ENCODE measurements around the gene H2BK1.

Gene H2BK1

DNA sequence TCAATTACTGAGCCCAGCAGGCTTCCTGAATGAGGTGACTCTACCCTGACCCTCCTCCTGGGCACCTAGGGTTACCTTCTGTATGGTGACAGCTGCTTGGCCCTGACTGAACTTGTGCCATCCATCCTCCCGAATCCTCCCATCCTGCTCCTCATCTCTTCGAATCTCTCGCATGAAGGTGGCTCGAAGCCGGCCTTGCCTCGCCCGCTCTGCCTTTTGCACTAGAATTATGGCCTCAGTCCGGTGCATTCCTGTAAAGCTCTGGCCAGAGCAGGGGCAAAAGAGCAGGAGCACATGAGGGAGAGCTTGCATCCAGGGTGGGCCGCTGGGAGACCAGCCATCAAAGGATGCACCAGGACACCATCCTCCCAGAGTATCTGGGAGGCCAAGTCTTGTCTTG, 7.5 kb downstream of the H2BK1 start:
- no peak for ATAC-seq (ENCODE audit: insufficient read depth, low read depth)

DNA sequence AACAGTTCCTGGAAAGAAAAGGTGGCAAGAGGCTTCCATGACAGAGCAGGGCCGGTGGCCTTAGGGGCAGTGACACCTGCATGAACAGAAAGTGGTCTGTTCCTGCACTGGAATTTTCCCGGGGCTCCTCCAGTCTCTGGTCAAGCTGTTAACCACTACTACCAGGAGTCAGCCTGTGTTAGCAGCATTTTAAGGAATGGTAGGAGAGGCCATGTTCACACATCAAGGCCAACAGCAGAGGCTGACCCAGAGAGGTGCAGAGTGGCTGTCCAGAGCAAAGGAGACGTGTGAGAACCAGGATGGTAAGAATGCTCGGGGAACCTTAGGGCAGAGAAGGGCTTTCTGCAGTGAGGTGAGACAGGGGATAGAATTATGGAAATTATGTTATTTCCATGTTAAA, 8.5 kb downstream of the H2BK1 start:
- Histone ChIP-seq H3K27me3 (ENCODE audit: insufficient read depth, low read length, poor library complexity) (peaks cover 32% of the 10 kb centered on the region), H2AFZ (ENCODE audit: low read depth, low read length) (no peak overlapping the region), H4K20me1 (ENCODE audit: insufficient read depth, low read length) (peaks cover 5% of the 10 kb centered on the region; the same call in 1 of the 2 replicates), H3K79me2 (ENCODE audit: insufficient read depth, low read length) (no peaks in the 10 kb centered on the region), H3K4me1 (ENCODE audit: insufficient read depth, low read length) (no peaks in the 10 kb centered on the region), H3K9me3 (ENCODE audit: insufficient read depth, low read length, severe bottlenecking) (no peaks in the 10 kb centered on the region), H3K36me3 (ENCODE audit: insufficient read depth, low read length) (no peaks in the 10 kb centered on the region), H3K4me2 (ENCODE audit: insufficient read depth, low read length) (no peak overlapping the region), H3K9ac (ENCODE audit: low read depth, low read length) (no peak overlapping the region), H3K4me3 (ENCODE audit: low read depth in 1 of 2, low read length in 2 of 2) (no peak overlapping the region), H3K27ac (ENCODE audit: low read length) (no peak overlapping the region)
- no peak for ATAC-seq (ENCODE audit: insufficient read depth, low read depth)
- TF ChIP-seq CTCF (IDR thresholded peaks at IDR 0.05; ENCODE audit: borderline replicate concordance, extremely low read depth, low read length, poor library complexity, severe bottlenecking) (no peak), EZH2 (IDR thresholded peaks at IDR 0.05; ENCODE audit: borderline replicate concordance, low read depth, low read length, severe bottlenecking) (no peak)
- no peak for DNase-seq

More for the DNA sequence above, 7.5 kb downstream of the H2BK1 start:
- Histone ChIP-seq H3K27me3 (ENCODE audit: insufficient read depth, low read length, poor library complexity) (peaks cover 28% of the 10 kb centered on the region), H3K36me3 (ENCODE audit: insufficient read depth, low read length) (no peaks in the 10 kb centered on the region), H2AFZ (ENCODE audit: low read depth, low read length) (no peak overlapping the region), H3K4me1 (ENCODE audit: insufficient read depth, low read length) (no peaks in the 10 kb centered on the region), H3K4me2 (ENCODE audit: insufficient read depth, low read length) (no peak overlapping the region), H3K9me3 (ENCODE audit: insufficient read depth, low read length, severe bottlenecking) (no peaks in the 10 kb centered on the region), H3K4me3 (ENCODE audit: low read depth in 1 of 2, low read length in 2 of 2) (no peak overlapping the region), H3K27ac (ENCODE audit: low read length) (no peak overlapping the region), H3K79me2 (ENCODE audit: insufficient read depth, low read length) (no peaks in the 10 kb centered on the region), H4K20me1 (ENCODE audit: insufficient read depth, low read length) (peaks cover 5% of the 10 kb centered on the region; the same call in 1 of the 2 replicates), H3K9ac (ENCODE audit: low read depth, low read length) (no peak overlapping the region)
- DNase-seq = no peak
- no peak for TF ChIP-seq EZH2 (IDR thresholded peaks at IDR 0.05; ENCODE audit: borderline replicate concordance, low read depth, low read length, severe bottlenecking)
- TF ChIP-seq CTCF (IDR thresholded peaks at IDR 0.05; ENCODE audit: borderline replicate concordance, extremely low read depth, low read length, poor library complexity, severe bottlenecking) = no peak

- H3K4me2 ChIP-seq (ENCODE audit: insufficient read depth, low read length) = no peak overlapping the region
- peaks cover 36% of the 10 kb centered on the region for H3K27me3 ChIP-seq (ENCODE audit: insufficient read depth, low read length, poor library complexity)
- H3K4me3 ChIP-seq (ENCODE audit: low read depth in 1 of 2, low read length in 2 of 2) = no peak overlapping the region
- TF ChIP-seq CTCF (IDR thresholded peaks at IDR 0.05; ENCODE audit: borderline replicate concordance, extremely low read depth, low read length, poor library complexity, severe bottlenecking) (no peak), EZH2 (IDR thresholded peaks at IDR 0.05; ENCODE audit: borderline replicate concordance, low read depth, low read length, severe bottlenecking) (no peak)
- peaks cover 5% of the 10 kb centered on the region; the same call in 1 of the 2 replicates for H4K20me1 ChIP-seq (ENCODE audit: insufficient read depth, low read length)
- no peak for ATAC-seq (ENCODE audit: insufficient read depth, low read depth)
- H3K9ac ChIP-seq (ENCODE audit: low read depth, low read length) = no peak overlapping the region
- no peak overlapping the region for H2AFZ ChIP-seq (ENCODE audit: low read depth, low read length)
- H3K4me1 ChIP-seq (ENCODE audit: insufficient read depth, low read length) = no peaks in the 10 kb centered on the region
- H3K36me3 ChIP-seq (ENCODE audit: insufficient read depth, low read length) = no peaks in the 10 kb centered on the region
- no peaks in the 10 kb centered on the region for H3K9me3 ChIP-seq (ENCODE audit: insufficient read depth, low read length, severe bottlenecking)
- no peak overlapping the region for H3K27ac ChIP-seq (ENCODE audit: low read length)
- no peaks in the 10 kb centered on the region for H3K79me2 ChIP-seq (ENCODE audit: insufficient read depth, low read length)
- DNase-seq = no peak
Observed at GRCh38 chr7:151201344-151201743, 8.9 kb downstream of the H2BK1 start.

All from DND-41 (cell line).